Upper lobe of right lung (tissue), 1 donor: ENCODE measurements around the gene DAAM2. TPM values are rescaled to one million over a fixed set of nuclear protein-coding genes. Genes with fewer than 3 reads are reported as not detected.

Experiments
- ATAC-seq: fragments of 200-7000 bp; cut with Tn5 transposase; one replicate; pipeline ENCODE4 v1.9.1; 2020; ENCODE audit warnings: mild to moderate bottlenecking, moderate library complexity
- DNase-seq: peaks from one replicate; pipeline ENCODE4 v3.0.0-alpha.2; 2020
- H3K27ac ChIP-seq: fragments of 200-600 bp; one replicate; pipeline ENCODE4 v1.8.0; 2022
- H3K27me3 ChIP-seq: fragments of 200-600 bp; one replicate; pipeline ENCODE4 v1.8.0; 2022; ENCODE audit warnings: mild to moderate bottlenecking
- H3K36me3 ChIP-seq: fragments of 200-600 bp; one replicate; pipeline ENCODE4 v1.8.0; 2022
- H3K4me1 ChIP-seq: fragments of 200-600 bp; one replicate; pipeline ENCODE4 v1.8.0; 2022
- H3K4me3 ChIP-seq: fragments of 200-600 bp; one replicate; pipeline ENCODE4 v1.8.0; 2022; ENCODE audit warnings: mild to moderate bottlenecking
- H3K9me3 ChIP-seq: fragments of 200-600 bp; one replicate; pipeline ENCODE4 v1.8.0; 2022
- intact Hi-C: fragments of 100-400 bp; cut with DNase I; formaldehyde crosslinking; loops from one replicate; pipeline ENCODE4 v1.11.0; 2022
- total RNA-seq: library from RNA; stranded (reverse); fragmentation: NEBNext Ultra II Directional; extraction: Animal tissue kit (Norgen Biotek cat#: 25700); gene quantifications from one replicate; pipeline ENCODE4 v1.2.1, GENCODE V29; 2021
- TF ChIP-seq, protein P1 (sequence below): fragments of 200-600 bp; IDR thresholded peaks from one replicate; pipeline ENCODE4 v1.8.0; 2022; ENCODE audit warnings: antibody characterized with exemption
- donor health status: DM: no; HTN: yes; CAD: no; lungs with severe emphysema.

The DAAM2 gene
- total RNA-seq, 1 donor from 2014 or later, result 34.6 TPM

DNA sequence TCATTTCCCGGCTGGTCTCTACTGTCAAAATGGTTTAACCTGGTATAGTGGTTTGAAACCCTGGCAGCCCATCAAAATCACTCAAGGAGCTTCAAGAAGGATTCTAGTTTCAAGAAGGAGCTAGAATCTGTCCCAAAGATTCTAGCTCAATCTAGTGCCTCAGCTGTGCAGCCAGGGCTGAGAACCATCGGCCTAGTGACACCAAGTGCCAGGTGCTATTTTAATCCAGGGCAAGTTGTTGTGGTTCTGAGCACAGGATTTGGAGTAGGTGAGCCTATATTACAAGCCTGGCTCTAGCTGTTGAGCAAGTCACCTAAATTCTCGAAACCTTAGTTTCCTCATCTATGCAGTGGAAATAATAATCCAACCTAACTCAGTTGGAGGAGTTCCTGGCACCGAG is 138.4 kb downstream of the DAAM2 start:
- H3K4me3 ChIP-seq, result no peak overlapping the region
- ATAC-seq, result no peak
- TF ChIP-seq, protein P1, sequence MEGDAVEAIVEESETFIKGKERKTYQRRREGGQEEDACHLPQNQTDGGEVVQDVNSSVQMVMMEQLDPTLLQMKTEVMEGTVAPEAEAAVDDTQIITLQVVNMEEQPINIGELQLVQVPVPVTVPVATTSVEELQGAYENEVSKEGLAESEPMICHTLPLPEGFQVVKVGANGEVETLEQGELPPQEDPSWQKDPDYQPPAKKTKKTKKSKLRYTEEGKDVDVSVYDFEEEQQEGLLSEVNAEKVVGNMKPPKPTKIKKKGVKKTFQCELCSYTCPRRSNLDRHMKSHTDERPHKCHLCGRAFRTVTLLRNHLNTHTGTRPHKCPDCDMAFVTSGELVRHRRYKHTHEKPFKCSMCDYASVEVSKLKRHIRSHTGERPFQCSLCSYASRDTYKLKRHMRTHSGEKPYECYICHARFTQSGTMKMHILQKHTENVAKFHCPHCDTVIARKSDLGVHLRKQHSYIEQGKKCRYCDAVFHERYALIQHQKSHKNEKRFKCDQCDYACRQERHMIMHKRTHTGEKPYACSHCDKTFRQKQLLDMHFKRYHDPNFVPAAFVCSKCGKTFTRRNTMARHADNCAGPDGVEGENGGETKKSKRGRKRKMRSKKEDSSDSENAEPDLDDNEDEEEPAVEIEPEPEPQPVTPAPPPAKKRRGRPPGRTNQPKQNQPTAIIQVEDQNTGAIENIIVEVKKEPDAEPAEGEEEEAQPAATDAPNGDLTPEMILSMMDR, result no peak
- intact Hi-C loops, result no loop called here
- H3K27me3 ChIP-seq, result no peaks in the 10 kb centered on the region
- H3K27ac ChIP-seq, result peak overlapping the region; percentile 49
- H3K4me1 ChIP-seq, result peaks cover 35% of the 10 kb centered on the region
- peaks cover 3% of the 10 kb centered on the region for H3K36me3 ChIP-seq
- DNase-seq, result no peak
- H3K9me3 ChIP-seq, result no peaks in the 10 kb centered on the region

DNA sequence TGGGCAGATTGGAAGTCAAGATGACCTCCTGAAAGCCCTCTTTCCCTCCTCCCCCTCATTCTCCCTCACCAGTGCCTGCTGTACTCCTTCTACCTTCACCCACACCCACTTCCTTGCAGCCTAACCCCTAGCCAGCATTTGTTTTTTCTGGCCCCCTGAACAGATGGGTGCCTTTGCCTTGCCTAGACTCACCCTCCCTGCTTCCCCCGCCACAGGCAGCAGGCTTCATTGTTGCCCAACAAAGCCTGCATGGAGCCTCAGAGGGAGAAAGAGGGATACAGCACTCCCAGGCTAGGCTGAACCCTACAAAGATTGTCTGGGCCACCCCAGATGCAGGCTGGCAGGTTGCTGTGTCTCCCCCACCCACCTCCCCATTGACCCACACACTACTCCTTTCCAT is 139.4 kb downstream of the DAAM2 start:
- Histone ChIP-seq H3K4me3 (peak overlapping the region; percentile 79), H3K9me3 (no peaks in the 10 kb centered on the region), H3K36me3 (no peaks in the 10 kb centered on the region), H3K4me1 (peaks cover 35% of the 10 kb centered on the region), H3K27me3 (no peaks in the 10 kb centered on the region), H3K27ac (peak overlapping the region; percentile 49)
- intact Hi-C loops, result no loop called here
- no peak for ATAC-seq
- DNase-seq, result no peak
- TF ChIP-seq, protein P1, result no peak

DNA sequence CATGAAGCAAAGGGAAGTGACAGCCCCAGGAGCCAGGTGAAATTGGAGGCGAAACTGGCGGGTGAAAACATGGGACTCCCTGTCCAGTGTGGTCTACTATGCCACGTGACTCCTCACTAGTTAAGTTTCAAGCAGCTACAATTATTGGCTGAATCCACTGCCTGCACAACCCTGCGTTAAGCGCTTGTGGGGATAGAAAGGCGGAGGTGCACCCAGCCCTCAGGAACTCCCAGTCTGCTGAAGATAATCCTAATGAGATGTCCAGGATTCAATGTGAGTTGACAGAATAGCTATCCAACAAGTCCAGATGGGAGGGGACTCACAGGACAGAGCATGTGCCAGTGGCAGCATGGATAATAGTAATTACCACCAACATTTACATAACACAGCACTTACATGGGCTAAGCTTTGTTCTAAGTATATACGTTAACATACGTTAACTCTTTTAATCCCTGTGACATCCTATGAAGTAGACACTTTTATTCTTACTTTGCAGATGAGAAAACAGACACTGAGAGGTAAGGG is 140.3 kb downstream of the DAAM2 start:
- DNase-seq, result no peak
- H3K27me3 ChIP-seq, result no peaks in the 10 kb centered on the region
- H3K36me3 ChIP-seq, result no peaks in the 10 kb centered on the region
- intact Hi-C loops, result no loop called here
- no peaks in the 10 kb centered on the region for H3K9me3 ChIP-seq
- no peak for ATAC-seq
- H3K4me3 ChIP-seq, result peak overlapping the region; percentile 79
- TF ChIP-seq, protein P1, result no peak
- H3K27ac ChIP-seq, result no peak overlapping the region
- peaks cover 28% of the 10 kb centered on the region for H3K4me1 ChIP-seq

DNA sequence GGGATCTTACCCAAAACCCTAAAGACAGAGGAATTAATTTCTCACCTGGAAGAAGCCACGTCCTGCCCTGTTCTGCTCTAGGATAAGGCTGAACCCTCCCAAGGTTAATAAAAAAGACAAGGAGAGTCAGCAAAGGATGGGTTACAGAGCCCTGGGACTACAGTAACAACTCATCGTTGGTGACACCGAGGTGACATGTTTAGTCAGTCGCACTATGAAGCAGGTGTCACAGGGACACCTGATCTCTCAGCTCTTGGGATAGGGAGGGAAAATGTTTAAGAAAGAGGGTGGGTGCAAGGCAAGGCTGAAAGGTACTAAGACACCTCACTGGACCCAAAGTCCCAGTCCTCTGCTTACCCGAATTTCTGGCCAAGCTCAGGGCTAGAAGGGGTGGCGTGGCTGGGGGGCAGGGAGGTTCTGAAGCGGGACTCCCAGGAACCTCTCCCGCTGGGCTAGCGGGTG is 141.5 kb downstream of the DAAM2 start:
- Histone ChIP-seq H3K9me3 (no peaks in the 10 kb centered on the region), H3K36me3 (no peaks in the 10 kb centered on the region), H3K4me3 (peak overlapping the region; percentile 79), H3K4me1 (peaks cover 24% of the 10 kb centered on the region), H3K27ac (peak overlapping the region; percentile 89), H3K27me3 (no peaks in the 10 kb centered on the region)
- intact Hi-C loops, result no loop called here
- ATAC-seq (no peak), DNase-seq (no peak)
- TF ChIP-seq, protein P1, result no peak

DNA sequence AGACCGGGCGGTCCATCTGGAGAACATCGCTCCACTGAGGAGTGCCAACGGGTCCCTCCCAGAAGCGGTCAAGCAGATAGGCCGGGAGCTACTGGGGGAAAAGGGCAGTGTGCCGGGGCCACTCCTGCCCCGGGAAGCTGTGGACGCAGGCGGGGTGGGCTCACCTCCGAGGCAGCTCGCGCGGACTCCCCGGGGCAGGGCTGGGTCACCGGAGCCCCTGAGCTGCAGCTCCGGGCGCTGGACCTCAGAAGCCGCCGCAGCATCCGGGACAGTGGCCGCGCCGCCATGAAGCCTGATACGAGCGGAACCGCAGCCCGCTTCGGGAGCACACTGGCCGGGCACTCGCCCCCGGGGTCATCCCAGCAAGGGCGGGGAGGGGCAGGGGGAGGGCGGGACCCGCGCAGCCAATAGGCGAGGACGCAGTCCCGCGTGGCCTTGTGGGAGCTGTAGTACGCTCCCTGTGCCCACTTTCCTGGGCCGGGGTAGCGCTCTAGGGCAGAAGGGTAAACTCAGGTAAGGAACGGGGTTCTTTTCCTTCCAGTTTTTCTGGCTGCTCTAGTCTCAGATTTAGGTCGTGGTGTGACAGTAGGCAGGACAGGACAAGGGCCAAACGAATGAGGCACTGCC is 142.1 kb downstream of the DAAM2 start, which contains the start of gene MOCS1:
MOCS1 (minus strand) TSS at position 332 of the 627 bp plus-strand sequence; CDS start at position 287, 45 bp downstream.
- Histone ChIP-seq H3K36me3 (no peaks in the 10 kb centered on the region), H3K27ac (peak within 1 kb of the TSS; percentile 89), H3K4me1 (peaks cover 18% of the 10 kb centered on the region), H3K27me3 (no peaks in the 10 kb centered on the region), H3K9me3 (no peaks in the 10 kb centered on the region), H3K4me3 (peak within 1 kb of the TSS; percentile 79)
- ATAC-seq (peak; percentile 98), DNase-seq (peak; percentile 91)
- TF ChIP-seq, protein P1, result no peak
- intact Hi-C loops, result no loop called here
